NT2/D1 (cell line): ENCODE results near the gene FAM24B.

ENCODE experiments used
- SUZ12 ChIP-seq: IDR thresholded peaks from 2 replicates; pipeline ENCODE4 v1.6.1; 2011; ENCODE audit not compliant: insufficient read length, insufficient read depth; ENCODE audit errors: extremely low read depth
- YY1 ChIP-seq: IDR thresholded peaks from 2 replicates; pipeline ENCODE4 v1.6.1; 2011; ENCODE audit not compliant: insufficient read length, insufficient read depth
- ZNF274 ChIP-seq: IDR thresholded peaks from 2 replicates; pipeline ENCODE4 v1.6.1; 2011; ENCODE audit warnings: mild to moderate bottlenecking, low read depth, low read length

DNA sequence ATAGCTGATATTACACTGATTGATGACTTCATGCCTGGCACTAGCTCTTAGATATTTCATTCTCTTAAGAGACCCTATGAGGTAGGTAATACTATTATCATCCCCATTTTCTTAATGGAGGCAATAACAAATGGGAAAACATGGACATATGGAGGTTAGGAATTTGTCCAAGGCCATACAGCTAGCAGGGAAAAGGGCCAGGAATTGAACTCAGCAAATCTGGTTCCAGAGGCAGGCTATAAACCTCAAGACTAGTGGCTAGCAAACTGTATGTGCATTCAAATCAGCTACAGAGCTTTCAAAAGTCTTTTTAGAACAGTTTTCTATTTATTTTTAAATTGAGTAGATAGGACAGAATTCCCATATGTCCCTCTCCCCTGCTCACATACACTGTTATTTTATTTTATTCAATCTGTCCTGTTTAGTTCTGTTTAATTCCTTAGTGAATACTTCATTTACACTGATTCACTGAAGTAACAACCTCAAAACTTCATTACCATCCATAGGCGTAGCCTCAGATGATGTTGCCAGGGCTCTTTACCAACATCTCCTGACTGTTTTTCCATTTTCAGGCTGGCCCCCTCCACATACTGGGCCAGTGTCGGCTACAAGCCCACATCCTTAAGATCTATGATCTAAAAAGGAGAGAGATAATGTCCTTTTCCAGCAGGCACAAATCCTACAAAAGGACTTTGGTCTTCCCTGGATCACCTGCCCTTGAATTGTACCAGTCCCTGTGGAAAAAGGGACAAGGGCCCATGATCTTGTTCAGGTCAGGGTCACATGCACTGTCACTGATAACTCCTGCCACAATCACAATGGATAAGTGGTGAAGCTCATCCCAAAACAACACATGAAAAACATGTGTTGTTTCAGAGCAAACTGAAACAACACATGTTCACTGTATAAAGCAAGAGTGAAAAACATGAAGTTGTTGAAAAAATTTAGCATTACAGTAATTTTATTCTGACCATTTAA is 15.9 kb downstream of the FAM24B start:
- TF ChIP-seq YY1 = no peak
- TF ChIP-seq SUZ12 = no peak
- TF ChIP-seq ZNF274 = no peak
